ENCODE data around the gene DCAF4.
"Not testable (repeated sequence)": the region's sequence is repeated elsewhere in the genome, so short reads cannot be mapped to it uniquely, and the experiment has no call there.

Gene DCAF4

GRCh38 chr14:72961579-72962335 is 35.5 kb downstream of the DCAF4 start:
- no peak overlapping the region for H3K4me3 ChIP-seq (replicated peaks; ENCODE audit: insufficient read depth, low read length)
- TF ChIP-seq CTCF (IDR thresholded peaks at IDR 0.05; ENCODE audit: insufficient read depth, low read length) (no peak), POLR2AphosphoS5 (IDR thresholded peaks at IDR 0.05; ENCODE audit: low read depth) (no peak), SPI1 (IDR thresholded peaks at IDR 0.05; ENCODE audit: borderline replicate concordance, low read depth) (no peak), GABPA (IDR thresholded peaks at IDR 0.05; ENCODE audit: low read depth) (no peak), REST (IDR thresholded peaks at IDR 0.05; ENCODE audit: insufficient replicate concordance, low read depth) (no peak)
- H3K27me3 ChIP-seq (ENCODE audit: insufficient read depth, poor library complexity, severe bottlenecking), result no peaks in the 10 kb centered on the region
- no peak for DNase-seq (ENCODE audit: low read depth in 1 of 2, low spot score in 1 of 2)
- H3K27ac ChIP-seq (replicated peaks), result no peak overlapping the region

GRCh38 chr14:72962336-72962754 is 36.1 kb downstream of the DCAF4 start:
- H3K27ac ChIP-seq (replicated peaks); H3K27me3 ChIP-seq (ENCODE audit: insufficient read depth, poor library complexity, severe bottlenecking); H3K4me3 ChIP-seq (replicated peaks; ENCODE audit: insufficient read depth, low read length); DNase-seq (ENCODE audit: low read depth in 1 of 2, low spot score in 1 of 2): not testable (repeated sequence)

GRCh38 chr14:72962829-72963312 is 36.6 kb downstream of the DCAF4 start:
- Histone ChIP-seq H3K4me3 (replicated peaks; ENCODE audit: insufficient read depth, low read length) (no peak overlapping the region), H3K27me3 (ENCODE audit: insufficient read depth, poor library complexity, severe bottlenecking) (no peaks in the 10 kb centered on the region), H3K27ac (replicated peaks) (no peak overlapping the region)
- no peak for DNase-seq (ENCODE audit: low read depth in 1 of 2, low spot score in 1 of 2)
- no peak for TF ChIP-seq POLR2AphosphoS5 (IDR thresholded peaks at IDR 0.05; ENCODE audit: low read depth)
- no peak for TF ChIP-seq REST (IDR thresholded peaks at IDR 0.05; ENCODE audit: insufficient replicate concordance, low read depth)
- no peak for TF ChIP-seq SPI1 (IDR thresholded peaks at IDR 0.05; ENCODE audit: borderline replicate concordance, low read depth)
- TF ChIP-seq GABPA (IDR thresholded peaks at IDR 0.05; ENCODE audit: low read depth), result no peak
- no peak for TF ChIP-seq CTCF (IDR thresholded peaks at IDR 0.05; ENCODE audit: insufficient read depth, low read length)

GRCh38 chr14:72965249-72965648 is 39.0 kb downstream of the DCAF4 start:
- Histone ChIP-seq H3K27ac (replicated peaks) (no peak overlapping the region), H3K27me3 (ENCODE audit: insufficient read depth, poor library complexity, severe bottlenecking) (no peaks in the 10 kb centered on the region), H3K4me3 (replicated peaks; ENCODE audit: insufficient read depth, low read length) (no peak overlapping the region)
- TF ChIP-seq REST (IDR thresholded peaks at IDR 0.05; ENCODE audit: insufficient replicate concordance, low read depth) (no peak), GABPA (IDR thresholded peaks at IDR 0.05; ENCODE audit: low read depth) (no peak), CTCF (IDR thresholded peaks at IDR 0.05; ENCODE audit: insufficient read depth, low read length) (no peak), POLR2AphosphoS5 (IDR thresholded peaks at IDR 0.05; ENCODE audit: low read depth) (no peak), SPI1 (IDR thresholded peaks at IDR 0.05; ENCODE audit: borderline replicate concordance, low read depth) (no peak)
- no peak for DNase-seq (ENCODE audit: low read depth in 1 of 2, low spot score in 1 of 2)

Measured in HL-60 (cell line).